ENCODE results near the gene ASPRV1. TPM values are rescaled to one million over a fixed set of nuclear protein-coding genes. Genes with fewer than 3 reads are reported as not detected.
"Not testable (repeated sequence)": the region's sequence is repeated elsewhere in the genome, so short reads cannot be mapped to it uniquely, and the experiment has no call there.

ASPRV1 gene
- total RNA-seq, 3 donors from 2014 or later, result 0.55 to 1.1 (median 0.55) TPM

DNA sequence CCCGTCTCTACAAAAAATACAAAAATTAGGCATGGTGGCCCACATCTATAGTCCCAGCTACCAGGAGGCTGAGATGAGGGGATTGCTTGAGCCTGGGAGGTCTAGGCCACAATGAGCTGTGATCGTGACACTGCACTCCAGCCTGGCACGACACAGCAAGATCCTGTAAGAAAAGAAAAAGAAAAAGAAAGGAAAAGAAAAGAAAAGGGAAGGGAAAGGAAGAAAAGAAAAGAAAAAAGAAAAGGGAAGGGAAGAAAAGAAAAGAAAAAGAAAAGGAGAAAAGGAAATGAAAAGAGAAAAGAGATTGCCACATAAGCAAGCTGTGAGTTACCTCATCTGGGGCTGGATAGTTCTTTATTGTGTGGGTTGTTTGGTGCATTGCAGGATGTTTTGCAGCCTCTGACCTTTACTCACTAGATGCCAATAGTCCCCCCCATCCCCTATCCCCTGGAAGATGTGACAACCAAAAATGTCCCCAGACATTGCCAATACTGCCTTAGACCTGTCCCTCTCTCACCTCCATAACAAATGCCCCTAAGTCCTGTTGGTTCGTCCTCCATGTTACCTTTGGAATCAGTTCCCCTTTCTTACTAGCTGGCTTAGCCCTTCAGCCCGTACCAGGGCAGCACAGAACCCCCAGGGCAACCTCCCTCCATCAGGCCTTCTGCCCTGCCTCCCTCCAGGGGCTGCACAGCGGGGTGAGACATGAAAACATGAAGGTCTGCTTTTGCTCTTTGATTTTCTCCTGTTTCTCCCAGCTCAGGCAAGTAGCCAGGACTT, 8.9 kb downstream of the ASPRV1 start:
- no peak for DNase-seq
- Histone ChIP-seq H3K9me3 (no peaks in the 10 kb centered on the region), H3K4me1 (ENCODE audit: low read depth) (no peaks in the 10 kb centered on the region), H3K36me3 (ENCODE audit: low read depth) (no peaks in the 10 kb centered on the region), H3K4me3 (no peak overlapping the region)
- intact Hi-C loops (cut with DNase I, micrococcal nuclease), result no loop called here
- ATAC-seq, result no peak
- TF ChIP-seq, protein P1, sequence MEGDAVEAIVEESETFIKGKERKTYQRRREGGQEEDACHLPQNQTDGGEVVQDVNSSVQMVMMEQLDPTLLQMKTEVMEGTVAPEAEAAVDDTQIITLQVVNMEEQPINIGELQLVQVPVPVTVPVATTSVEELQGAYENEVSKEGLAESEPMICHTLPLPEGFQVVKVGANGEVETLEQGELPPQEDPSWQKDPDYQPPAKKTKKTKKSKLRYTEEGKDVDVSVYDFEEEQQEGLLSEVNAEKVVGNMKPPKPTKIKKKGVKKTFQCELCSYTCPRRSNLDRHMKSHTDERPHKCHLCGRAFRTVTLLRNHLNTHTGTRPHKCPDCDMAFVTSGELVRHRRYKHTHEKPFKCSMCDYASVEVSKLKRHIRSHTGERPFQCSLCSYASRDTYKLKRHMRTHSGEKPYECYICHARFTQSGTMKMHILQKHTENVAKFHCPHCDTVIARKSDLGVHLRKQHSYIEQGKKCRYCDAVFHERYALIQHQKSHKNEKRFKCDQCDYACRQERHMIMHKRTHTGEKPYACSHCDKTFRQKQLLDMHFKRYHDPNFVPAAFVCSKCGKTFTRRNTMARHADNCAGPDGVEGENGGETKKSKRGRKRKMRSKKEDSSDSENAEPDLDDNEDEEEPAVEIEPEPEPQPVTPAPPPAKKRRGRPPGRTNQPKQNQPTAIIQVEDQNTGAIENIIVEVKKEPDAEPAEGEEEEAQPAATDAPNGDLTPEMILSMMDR (IDR thresholded peaks at IDR 0.05), result no peak

GRCh38 chr2:69950671-69951070, 10.8 kb downstream of the ASPRV1 start:
- H3K9me3 ChIP-seq; ATAC-seq; intact Hi-C loops (cut with DNase I, micrococcal nuclease); H3K4me3 ChIP-seq; DNase-seq; H3K36me3 ChIP-seq (ENCODE audit: low read depth); H3K4me1 ChIP-seq (ENCODE audit: low read depth): not testable (repeated sequence)

- intact Hi-C loops (cut with DNase I, micrococcal nuclease), result no loop called here
- ATAC-seq (no peak), DNase-seq (no peak)
- TF ChIP-seq, protein P1 (IDR thresholded peaks at IDR 0.05), result no peak
- no peaks in the 10 kb centered on the region for H3K9me3 ChIP-seq
- H3K36me3 ChIP-seq (ENCODE audit: low read depth), result no peaks in the 10 kb centered on the region
- H3K4me1 ChIP-seq (ENCODE audit: low read depth), result no peaks in the 10 kb centered on the region
- H3K4me3 ChIP-seq, result no peak overlapping the region
These were observed 11.2 kb downstream of the ASPRV1 start for GRCh38 chr2:69950241-69950640.

DNA sequence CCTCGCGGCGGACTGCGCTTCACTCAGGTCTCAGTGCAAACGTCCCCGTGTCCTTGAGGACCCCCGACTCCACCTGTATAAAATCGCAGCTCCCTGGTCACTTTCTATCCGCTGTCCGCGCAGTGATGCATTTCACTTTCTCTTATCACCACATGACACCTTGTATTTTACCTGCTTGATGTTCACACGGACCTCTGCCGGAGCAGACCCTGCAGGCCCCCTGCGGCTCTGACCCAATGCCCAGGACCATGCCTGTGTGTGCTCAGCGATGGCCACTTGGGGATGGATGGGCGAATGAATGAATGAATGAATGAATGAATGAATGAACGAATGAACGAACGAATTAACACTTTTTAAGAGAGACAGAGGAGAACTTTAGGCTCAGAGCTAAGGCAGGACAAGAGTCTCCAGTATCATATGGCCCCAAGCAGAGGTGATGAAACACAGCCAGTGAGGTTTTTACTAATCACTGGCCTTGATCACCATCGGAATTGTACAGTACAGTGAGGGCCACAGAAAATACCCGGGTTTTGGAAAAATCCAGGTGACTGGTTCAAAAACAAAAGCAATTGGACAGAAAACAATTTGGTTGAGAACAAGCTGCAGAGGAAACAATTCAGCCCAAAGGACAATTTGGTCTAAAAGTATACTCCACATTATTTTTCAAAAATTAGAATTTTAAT, 12.3 kb downstream of the ASPRV1 start:
- Histone ChIP-seq H3K9me3 (no peaks in the 10 kb centered on the region), H3K4me1 (ENCODE audit: low read depth) (no peaks in the 10 kb centered on the region), H3K36me3 (ENCODE audit: low read depth) (no peaks in the 10 kb centered on the region), H3K4me3 (no peak overlapping the region)
- intact Hi-C loops (cut with DNase I, micrococcal nuclease), result no loop called here
- DNase-seq (no peak), ATAC-seq (no peak)
- TF ChIP-seq, protein P1 (IDR thresholded peaks at IDR 0.05), result no peak

GRCh38 chr2:69948032-69948962, 13.1 kb downstream of the ASPRV1 start:
- no peak for DNase-seq

More at GRCh38 chr2:69948032-69948962, 13.1 kb downstream of the ASPRV1 start:
- no peak for ATAC-seq
- H3K4me1 ChIP-seq (ENCODE audit: low read depth), result no peaks in the 10 kb centered on the region
- no peaks in the 10 kb centered on the region for H3K9me3 ChIP-seq
- TF ChIP-seq, protein P1 (IDR thresholded peaks at IDR 0.05), result no peak
- intact Hi-C loops (cut with DNase I, micrococcal nuclease), result no loop called here
- no peaks in the 10 kb centered on the region for H3K36me3 ChIP-seq (ENCODE audit: low read depth)
- H3K4me3 ChIP-seq, result no peak overlapping the region
